HepG2 (cell line): Measurements from ENCODE around the gene SLC51B. TPM values are rescaled to one million over a fixed set of nuclear protein-coding genes. Genes with fewer than 3 reads are reported as not detected.

ENCODE experiments used
- IRF2 ChIP-seq: IDR thresholded peaks from 2 replicates; pipeline ENCODE4 v1.6.1; 2018; ENCODE audit warnings: missing genetic modification reagents, missing compliant biosample characterization
- MAZ ChIP-seq, 2 experiments: sonication (generic) in 1 of 2; formaldehyde crosslinking in 1 of 2; IDR thresholded peaks; 2 replicates each; pipeline versions ENCODE4 v1.5.0 to v1.6.1; 2012 to 2020; ENCODE audit warnings: low read depth in 2 of 2, mild to moderate bottlenecking in 2 of 2, borderline replicate concordance in 1 of 2, improper control_type of control experiment in 1 of 2, low read length in 1 of 2, missing genetic modification reagents in 1 of 2, moderate library complexity in 1 of 2
- REPIN1 ChIP-seq: sonication (generic); formaldehyde crosslinking; IDR thresholded peaks from 2 replicates; pipeline ENCODE4 v1.8.0; 2022; ENCODE audit warnings: missing genetic modification reagents, low read depth, mild to moderate bottlenecking, borderline replicate concordance
- SKI ChIP-seq: fragments of 450-650 bp; IDR thresholded peaks from one replicate; pipeline ENCODE4 v1.6.1; 2018; ENCODE audit warnings: mild to moderate bottlenecking; ENCODE audit not compliant: partially characterized antibody
- ZNF138 ChIP-seq: sonication (generic); formaldehyde crosslinking; IDR thresholded peaks from 2 replicates; pipeline ENCODE4 v1.5.0; 2020; ENCODE audit warnings: mild to moderate bottlenecking, low read depth, missing genetic modification reagents
- ZNF670 ChIP-seq: sonication (generic); formaldehyde crosslinking; IDR thresholded peaks from 2 replicates; pipeline ENCODE4 v1.8.0; 2022; ENCODE audit warnings: mild to moderate bottlenecking, missing genetic modification reagents, borderline replicate concordance
- polyA plus RNA-seq, 8 experiments: library from polyadenylated mRNA; depleted of rRNA in 3 of 8; stranded (reverse) in 7 of 8; unstranded in 1 of 8; fragments of >200 nt; fragmentation: Illumina TruSeq in 4 of 8; extraction: Trizol in 4 of 8; gene quantifications; 2 replicates each; pipeline versions ENCODE4 v1.2.1 to v1.2.3, GENCODE V29; 2011 to 2016; ENCODE audit warnings: low read depth in 4 of 8, missing spikeins in 1 of 8, mixed read lengths in 1 of 8; ENCODE audit not compliant: insufficient read depth in 1 of 8
- total RNA-seq, 5 experiments: library from RNA; depleted of rRNA; stranded (reverse); fragments of >200 nt; fragmentation: Illumina TruSeq; extraction: Trizol; gene quantifications; 2 replicates each; pipeline ENCODE4 v1.2.3, GENCODE V29; 2016; ENCODE audit warnings: low read depth in 1 of 5
- TF ChIP-seq, protein P1 (sequence below): sonication (generic); formaldehyde crosslinking; IDR thresholded peaks from 2 replicates; pipeline ENCODE4 v1.5.0; 2020; ENCODE audit warnings: mild to moderate bottlenecking, missing genetic modification reagents
- TF ChIP-seq, protein P2 (sequence below): sonication (generic); formaldehyde crosslinking; IDR thresholded peaks from 2 replicates; pipeline ENCODE4 v1.8.0; 2022; ENCODE audit warnings: missing genetic modification reagents, mild to moderate bottlenecking, moderate library complexity, borderline replicate concordance
- TF ChIP-seq, protein P3 (sequence below): sonication (generic); formaldehyde crosslinking; IDR thresholded peaks from 2 replicates; pipeline ENCODE4 v1.4.0; 2020; ENCODE audit warnings: mild to moderate bottlenecking, missing genetic modification reagents
- TF ChIP-seq, protein P4 (sequence below): sonication (generic); formaldehyde crosslinking; IDR thresholded peaks from 2 replicates; pipeline ENCODE4 v1.4.0; 2020; ENCODE audit warnings: missing genetic modification reagents
- TF ChIP-seq, protein P5 (sequence below): IDR thresholded peaks from 2 replicates; pipeline ENCODE4 v1.6.1; 2016; ENCODE audit warnings: low read depth, borderline replicate concordance
- TF ChIP-seq, protein P6 (sequence below): sonication (generic); formaldehyde crosslinking; IDR thresholded peaks from 2 replicates; pipeline ENCODE4 v1.4.0; 2020; ENCODE audit warnings: low read depth, missing genetic modification reagents

SLC51B gene
- total and polyA plus RNA-seq, 2 of the 13 experiments (the other 11 are each of a cell fraction or from before 2014, with no cell fraction given): 14.9 to 17.1 TPM

DNA sequence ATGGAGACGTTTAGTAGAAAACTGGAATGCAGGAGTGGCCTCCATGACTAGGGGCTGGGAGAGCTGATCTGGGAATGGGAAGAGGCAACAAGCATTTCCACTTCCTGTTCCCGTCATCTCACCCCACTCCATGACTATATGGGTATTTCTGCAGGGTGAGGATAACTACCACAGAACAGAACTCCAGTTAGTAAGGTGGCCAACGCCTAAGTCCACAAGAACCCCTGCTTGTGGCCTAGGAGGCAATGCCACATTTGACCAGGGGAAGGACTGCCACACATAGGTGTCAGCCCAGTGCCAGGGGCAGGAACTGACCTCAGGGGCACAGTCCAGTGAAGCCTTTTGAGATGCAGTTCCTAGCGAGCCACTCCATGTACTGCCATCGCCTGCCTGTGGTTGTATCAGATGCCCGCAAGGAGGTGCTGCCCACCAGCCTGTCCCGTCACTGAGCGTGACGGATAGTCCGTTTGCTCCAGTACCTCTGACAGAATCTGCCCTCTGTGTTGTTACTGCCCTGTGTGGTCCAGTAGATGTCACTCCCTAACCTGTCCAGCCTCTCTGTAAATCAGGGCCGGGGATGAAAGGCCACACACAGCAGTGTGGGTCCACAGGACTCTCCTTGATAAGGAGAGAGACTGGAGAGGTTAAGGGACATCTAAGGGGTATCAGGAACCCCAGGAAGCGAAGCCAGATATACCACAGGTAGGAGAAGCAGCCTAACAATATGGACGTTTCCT, 12.2 kb upstream of the SLC51B start (continued):
- TF ChIP-seq, protein P1, sequence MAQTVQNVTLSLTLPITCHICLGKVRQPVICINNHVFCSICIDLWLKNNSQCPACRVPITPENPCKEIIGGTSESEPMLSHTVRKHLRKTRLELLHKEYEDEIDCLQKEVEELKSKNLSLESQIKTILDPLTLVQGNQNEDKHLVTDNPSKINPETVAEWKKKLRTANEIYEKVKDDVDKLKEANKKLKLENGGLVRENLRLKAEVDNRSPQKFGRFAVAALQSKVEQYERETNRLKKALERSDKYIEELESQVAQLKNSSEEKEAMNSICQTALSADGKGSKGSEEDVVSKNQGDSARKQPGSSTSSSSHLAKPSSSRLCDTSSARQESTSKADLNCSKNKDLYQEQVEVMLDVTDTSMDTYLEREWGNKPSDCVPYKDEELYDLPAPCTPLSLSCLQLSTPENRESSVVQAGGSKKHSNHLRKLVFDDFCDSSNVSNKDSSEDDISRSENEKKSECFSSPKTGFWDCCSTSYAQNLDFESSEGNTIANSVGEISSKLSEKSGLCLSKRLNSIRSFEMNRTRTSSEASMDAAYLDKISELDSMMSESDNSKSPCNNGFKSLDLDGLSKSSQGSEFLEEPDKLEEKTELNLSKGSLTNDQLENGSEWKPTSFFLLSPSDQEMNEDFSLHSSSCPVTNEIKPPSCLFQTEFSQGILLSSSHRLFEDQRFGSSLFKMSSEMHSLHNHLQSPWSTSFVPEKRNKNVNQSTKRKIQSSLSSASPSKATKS (CRISPR knock-in tag): no peak
- TF ChIP-seq, protein P2, sequence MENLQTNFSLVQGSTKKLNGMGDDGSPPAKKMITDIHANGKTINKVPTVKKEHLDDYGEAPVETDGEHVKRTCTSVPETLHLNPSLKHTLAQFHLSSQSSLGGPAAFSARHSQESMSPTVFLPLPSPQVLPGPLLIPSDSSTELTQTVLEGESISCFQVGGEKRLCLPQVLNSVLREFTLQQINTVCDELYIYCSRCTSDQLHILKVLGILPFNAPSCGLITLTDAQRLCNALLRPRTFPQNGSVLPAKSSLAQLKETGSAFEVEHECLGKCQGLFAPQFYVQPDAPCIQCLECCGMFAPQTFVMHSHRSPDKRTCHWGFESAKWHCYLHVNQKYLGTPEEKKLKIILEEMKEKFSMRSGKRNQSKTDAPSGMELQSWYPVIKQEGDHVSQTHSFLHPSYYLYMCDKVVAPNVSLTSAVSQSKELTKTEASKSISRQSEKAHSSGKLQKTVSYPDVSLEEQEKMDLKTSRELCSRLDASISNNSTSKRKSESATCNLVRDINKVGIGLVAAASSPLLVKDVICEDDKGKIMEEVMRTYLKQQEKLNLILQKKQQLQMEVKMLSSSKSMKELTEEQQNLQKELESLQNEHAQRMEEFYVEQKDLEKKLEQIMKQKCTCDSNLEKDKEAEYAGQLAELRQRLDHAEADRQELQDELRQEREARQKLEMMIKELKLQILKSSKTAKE (CRISPR knock-in tag): no peak
- TF ChIP-seq SKI (peak; percentile 54), ZNF670 (CRISPR knock-in tag) (peak; percentile 59; the same call in 1 of the 2 replicates), ZNF138 (CRISPR knock-in tag) (0 out of 2 replicates have a peak, but pooled peaks have one; percentile 67), REPIN1 (CRISPR knock-in tag) (peak; percentile 92), MAZ (IDR thresholded peaks at IDR 0.05; ENCODE audit: borderline replicate concordance, low read depth, low read length) (no peak), MAZ (CRISPR knock-in tag; IDR thresholded peaks at IDR 0.05; ENCODE audit: low read depth) (peak; percentile 70; the same call in 1 of the 2 replicates), IRF2 (CRISPR knock-in tag) (peak; percentile 81)
- TF ChIP-seq, protein P3, sequence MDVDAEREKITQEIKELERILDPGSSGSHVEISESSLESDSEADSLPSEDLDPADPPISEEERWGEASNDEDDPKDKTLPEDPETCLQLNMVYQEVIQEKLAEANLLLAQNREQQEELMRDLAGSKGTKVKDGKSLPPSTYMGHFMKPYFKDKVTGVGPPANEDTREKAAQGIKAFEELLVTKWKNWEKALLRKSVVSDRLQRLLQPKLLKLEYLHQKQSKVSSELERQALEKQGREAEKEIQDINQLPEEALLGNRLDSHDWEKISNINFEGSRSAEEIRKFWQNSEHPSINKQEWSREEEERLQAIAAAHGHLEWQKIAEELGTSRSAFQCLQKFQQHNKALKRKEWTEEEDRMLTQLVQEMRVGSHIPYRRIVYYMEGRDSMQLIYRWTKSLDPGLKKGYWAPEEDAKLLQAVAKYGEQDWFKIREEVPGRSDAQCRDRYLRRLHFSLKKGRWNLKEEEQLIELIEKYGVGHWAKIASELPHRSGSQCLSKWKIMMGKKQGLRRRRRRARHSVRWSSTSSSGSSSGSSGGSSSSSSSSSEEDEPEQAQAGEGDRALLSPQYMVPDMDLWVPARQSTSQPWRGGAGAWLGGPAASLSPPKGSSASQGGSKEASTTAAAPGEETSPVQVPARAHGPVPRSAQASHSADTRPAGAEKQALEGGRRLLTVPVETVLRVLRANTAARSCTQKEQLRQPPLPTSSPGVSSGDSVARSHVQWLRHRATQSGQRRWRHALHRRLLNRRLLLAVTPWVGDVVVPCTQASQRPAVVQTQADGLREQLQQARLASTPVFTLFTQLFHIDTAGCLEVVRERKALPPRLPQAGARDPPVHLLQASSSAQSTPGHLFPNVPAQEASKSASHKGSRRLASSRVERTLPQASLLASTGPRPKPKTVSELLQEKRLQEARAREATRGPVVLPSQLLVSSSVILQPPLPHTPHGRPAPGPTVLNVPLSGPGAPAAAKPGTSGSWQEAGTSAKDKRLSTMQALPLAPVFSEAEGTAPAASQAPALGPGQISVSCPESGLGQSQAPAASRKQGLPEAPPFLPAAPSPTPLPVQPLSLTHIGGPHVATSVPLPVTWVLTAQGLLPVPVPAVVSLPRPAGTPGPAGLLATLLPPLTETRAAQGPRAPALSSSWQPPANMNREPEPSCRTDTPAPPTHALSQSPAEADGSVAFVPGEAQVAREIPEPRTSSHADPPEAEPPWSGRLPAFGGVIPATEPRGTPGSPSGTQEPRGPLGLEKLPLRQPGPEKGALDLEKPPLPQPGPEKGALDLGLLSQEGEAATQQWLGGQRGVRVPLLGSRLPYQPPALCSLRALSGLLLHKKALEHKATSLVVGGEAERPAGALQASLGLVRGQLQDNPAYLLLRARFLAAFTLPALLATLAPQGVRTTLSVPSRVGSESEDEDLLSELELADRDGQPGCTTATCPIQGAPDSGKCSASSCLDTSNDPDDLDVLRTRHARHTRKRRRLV: peak; percentile 86; the same call in 1 of the 2 replicates
- TF ChIP-seq, protein P4, sequence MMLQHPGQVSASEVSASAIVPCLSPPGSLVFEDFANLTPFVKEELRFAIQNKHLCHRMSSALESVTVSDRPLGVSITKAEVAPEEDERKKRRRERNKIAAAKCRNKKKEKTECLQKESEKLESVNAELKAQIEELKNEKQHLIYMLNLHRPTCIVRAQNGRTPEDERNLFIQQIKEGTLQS (CRISPR knock-in tag): 0 out of 2 replicates have a peak, but pooled peaks have one; percentile 26
- TF ChIP-seq, protein P5, sequence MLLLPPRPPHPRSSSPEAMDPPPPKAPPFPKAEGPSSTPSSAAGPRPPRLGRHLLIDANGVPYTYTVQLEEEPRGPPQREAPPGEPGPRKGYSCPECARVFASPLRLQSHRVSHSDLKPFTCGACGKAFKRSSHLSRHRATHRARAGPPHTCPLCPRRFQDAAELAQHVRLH: peak; percentile 51; the same call in 1 of the 2 replicates
- TF ChIP-seq, protein P6, sequence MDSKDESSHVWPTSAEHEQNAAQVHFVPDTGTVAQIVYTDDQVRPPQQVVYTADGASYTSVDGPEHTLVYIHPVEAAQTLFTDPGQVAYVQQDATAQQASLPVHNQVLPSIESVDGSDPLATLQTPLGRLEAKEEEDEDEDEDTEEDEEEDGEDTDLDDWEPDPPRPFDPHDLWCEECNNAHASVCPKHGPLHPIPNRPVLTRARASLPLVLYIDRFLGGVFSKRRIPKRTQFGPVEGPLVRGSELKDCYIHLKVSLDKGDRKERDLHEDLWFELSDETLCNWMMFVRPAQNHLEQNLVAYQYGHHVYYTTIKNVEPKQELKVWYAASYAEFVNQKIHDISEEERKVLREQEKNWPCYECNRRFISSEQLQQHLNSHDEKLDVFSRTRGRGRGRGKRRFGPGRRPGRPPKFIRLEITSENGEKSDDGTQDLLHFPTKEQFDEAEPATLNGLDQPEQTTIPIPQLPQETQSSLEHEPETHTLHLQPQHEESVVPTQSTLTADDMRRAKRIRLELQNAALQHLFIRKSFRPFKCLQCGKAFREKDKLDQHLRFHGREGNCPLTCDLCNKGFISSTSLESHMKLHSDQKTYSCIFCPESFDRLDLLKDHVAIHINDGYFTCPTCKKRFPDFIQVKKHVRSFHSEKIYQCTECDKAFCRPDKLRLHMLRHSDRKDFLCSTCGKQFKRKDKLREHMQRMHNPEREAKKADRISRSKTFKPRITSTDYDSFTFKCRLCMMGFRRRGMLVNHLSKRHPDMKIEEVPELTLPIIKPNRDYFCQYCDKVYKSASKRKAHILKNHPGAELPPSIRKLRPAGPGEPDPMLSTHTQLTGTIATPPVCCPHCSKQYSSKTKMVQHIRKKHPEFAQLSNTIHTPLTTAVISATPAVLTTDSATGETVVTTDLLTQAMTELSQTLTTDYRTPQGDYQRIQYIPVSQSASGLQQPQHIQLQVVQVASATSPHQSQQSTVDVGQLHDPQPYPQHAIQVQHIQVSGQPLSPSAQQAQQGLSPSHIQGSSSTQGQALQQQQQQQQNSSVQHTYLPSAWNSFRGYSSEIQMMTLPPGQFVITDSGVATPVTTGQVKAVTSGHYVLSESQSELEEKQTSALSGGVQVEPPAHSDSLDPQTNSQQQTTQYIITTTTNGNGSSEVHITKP (CRISPR knock-in tag): 0 out of 2 replicates have a peak, but pooled peaks have one; percentile 36
